Spleen (tissue), 11 donors: ENCODE results near the gene CFAP119. TPM values are rescaled to one million over a fixed set of nuclear protein-coding genes. Genes with fewer than 3 reads are reported as not detected.
A peak's percentile ranks its signal among the peaks of the same experiment; 100 is the strongest.

Experiments used
- DNase-seq: peaks from one replicate; pipeline ENCODE4 v3.0.0-alpha.2; 2020
- H3K27ac ChIP-seq, 8 donors: fragments of 200-600 bp; sonication (generic) in 7 of 8; 1 replicate in 4 of 8; 2 replicates in 4 of 8; pipeline versions ENCODE4 v1.5.0 to v1.8.0; 2016 to 2021; ENCODE audit warnings: inconsistent platforms in 4 of 8, mild to moderate bottlenecking in 4 of 8, moderate library complexity in 1 of 8
- H3K27me3 ChIP-seq, 7 donors: fragments of 200-600 bp; sonication (generic) in 6 of 7; replicated peaks in 1 of 7; 1 replicate in 4 of 7; 2 replicates in 3 of 7; pipeline versions ENCODE4 v1.5.0 to v1.8.0; 2016 to 2021; ENCODE audit warnings: inconsistent platforms in 3 of 7, mild to moderate bottlenecking in 1 of 7
- H3K36me3 ChIP-seq, 6 donors: fragments of 200-600 bp; sonication (generic) in 5 of 6; 1 replicate in 4 of 6; 2 replicates in 2 of 6; pipeline versions ENCODE4 v1.5.0 to v1.8.0; 2016 to 2021; ENCODE audit warnings: inconsistent platforms in 2 of 6
- H3K4me1 ChIP-seq, 6 donors: fragments of 200-600 bp; sonication (generic) in 5 of 6; 1 replicate in 3 of 6; 2 replicates in 3 of 6; pipeline versions ENCODE4 v1.5.0 to v1.8.0; 2016 to 2021; ENCODE audit warnings: inconsistent platforms in 3 of 6
- H3K4me3 ChIP-seq, 8 donors: fragments of 200-600 bp; sonication (generic) in 7 of 8; 1 replicate in 4 of 8; 2 replicates in 4 of 8; pipeline versions ENCODE4 v1.5.0 to v1.8.0; 2016 to 2021; ENCODE audit warnings: inconsistent platforms in 4 of 8, mild to moderate bottlenecking in 4 of 8, moderate library complexity in 2 of 8
- H3K9me3 ChIP-seq, 8 donors: fragments of 200-600 bp; sonication (generic) in 7 of 8; 1 replicate in 4 of 8; 2 replicates in 4 of 8; pipeline versions ENCODE4 v1.5.0 to v1.8.0; 2016 to 2021; ENCODE audit warnings: inconsistent platforms in 4 of 8
- CTCF ChIP-seq, 11 experiments: fragments of 200-600 bp in 7 of 11; fragments of 450-650 bp in 4 of 11; sonication (generic) in 4 of 11; IDR thresholded peaks in 8 of 11; conservative IDR thresholded peaks in 3 of 11; 1 replicate in 7 of 11; 2 replicates in 4 of 11; pipeline versions ENCODE4 v1.4.0 to v1.8.0; 2016 to 2021; ENCODE audit warnings: antibody characterized with exemption in 11 of 11, inconsistent platforms in 4 of 11, mild to moderate bottlenecking in 1 of 11
- POLR2A ChIP-seq, 3 donors: fragments of 450-650 bp; IDR thresholded peaks; one replicate each; pipeline ENCODE4 v1.5.1; 2017; ENCODE audit warnings: antibody characterized with exemption in 3 of 3, mild to moderate bottlenecking in 1 of 3
- POLR2AphosphoS5 ChIP-seq, 3 donors: sonication (generic); formaldehyde crosslinking; IDR thresholded peaks; one replicate each; pipeline ENCODE4 v1.5.1; 2017; ENCODE audit warnings: antibody characterized with exemption in 3 of 3
- WGBS, 5 donors: extraction: QIAGEN DNeasy Blood & Tissue Kit in 3 of 5; methylation state at CpG; one replicate each; pipeline versions ENCODE4 v1.1.5 to v1.1.7; 2013 to 2018; 5-methylcytosine and 5-hydroxymethylcytosine counted together
- intact Hi-C: fragments of 100-400 bp; cut with DNase I; formaldehyde crosslinking; loops from one replicate; pipeline ENCODE4 v1.15.0; 2023; ENCODE audit warnings: low total_unique reads
- polyA plus RNA-seq, 3 donors: library from polyadenylated mRNA; stranded (reverse); fragments of 200-250 nt; gene quantifications; one replicate each; pipeline ENCODE4 v1.2.1, GENCODE V29; 2013
- total RNA-seq, 7 donors: library from RNA; depleted of rRNA in 3 of 7; stranded (reverse); fragments of >200 nt in 3 of 7; fragmentation: NEBNext Ultra II Directional in 4 of 7; extraction: Animal tissue kit (Norgen Biotek cat#: 25700) in 4 of 7; gene quantifications; one replicate each; pipeline versions ENCODE4 v1.1.0 to v1.2.1, GENCODE V29; 2016 to 2021
- donor health status: healthy with polysubstance abuse.
- donor health status: DM: no; HTN: no; CAD: no; lungs with moderate emphysema.
- donor health status: DM: no; HTN: no; CAD: no.
- donor health status: Bipolar disorder and iron deficiency.
- donor health status: healthy.
- donor health status: DM: no; HTN: no; CAD: no.
- donor health status: DM: yes; HTN: yes; CAD: no.

CFAP119 gene
- total and polyA plus RNA-seq, 10 donors = 3.1 to 15.5 (median 4.5) TPM

- DNase-seq = peak; percentile 73
- intact Hi-C loops = loop anchor here (10.0 kb wide), 1 partner anchor 50 kb away; no protein-coding TSS in a partner anchor
- Histone ChIP-seq H3K9me3 (no peaks in the 10 kb centered on the region), H3K27me3 (peaks cover 0 to 16% (median 0%) of the 10 kb centered on the region in 7 donors), H3K27ac (peak overlapping the region in 7 of 8 donors; percentile 69 to 86 (median 77)), H3K4me1 (peaks cover 12 to 52% (median 32%) of the 10 kb centered on the region in 6 donors), H3K36me3 (peaks cover 1 to 53% (median 51%) of the 10 kb centered on the region in 6 donors), H3K4me3 (peak overlapping the region in 7 of 8 donors; percentile 48 to 84 (median 64))
- WGBS, 5 donors = 58 to 84% (median 65%) methylated on average over 8 of the region's 8 CpGs
- TF ChIP-seq POLR2A (IDR thresholded peaks at IDR 0.05) (no peak), CTCF (IDR thresholded peaks at IDR 0.05 in 8 of 11, conservative IDR thresholded peaks at IDR 0.05 in 3 of 11) (no peak), POLR2AphosphoS5 (IDR thresholded peaks at IDR 0.05) (no peak)
These were observed 12.7 kb upstream of the CFAP119 start for GRCh38 chr16:30774367-30775130.

GRCh38 chr16:30773826-30774225, 12.0 kb upstream of the CFAP119 start:
- Histone ChIP-seq H3K4me1 (peaks cover 12 to 56% (median 36%) of the 10 kb centered on the region in 6 donors), H3K36me3 (peaks cover 5 to 60% (median 58%) of the 10 kb centered on the region in 6 donors), H3K4me3 (no peak overlapping the region), H3K9me3 (no peaks in the 10 kb centered on the region), H3K27ac (no peak overlapping the region), H3K27me3 (peaks cover 0 to 16% (median 0%) of the 10 kb centered on the region in 7 donors)
- DNase-seq = no peak
- WGBS, 5 donors = 62 to 88% (median 78%) methylated on average over 14 of the region's 14 CpGs
- intact Hi-C loops = loop anchor here (10.0 kb wide), 1 partner anchor 49 kb away; no protein-coding TSS in a partner anchor
- TF ChIP-seq CTCF (IDR thresholded peaks at IDR 0.05 in 8 of 11, conservative IDR thresholded peaks at IDR 0.05 in 3 of 11) (no peak), POLR2AphosphoS5 (IDR thresholded peaks at IDR 0.05) (peak in 1 of 3 donors; percentile 26), POLR2A (IDR thresholded peaks at IDR 0.05) (no peak)

GRCh38 chr16:30771726-30772125, 9.9 kb upstream of the CFAP119 start:
- Histone ChIP-seq H3K4me3 (no peak overlapping the region), H3K27ac (no peak overlapping the region), H3K4me1 (peaks cover 12 to 58% (median 45%) of the 10 kb centered on the region in 6 donors), H3K27me3 (peaks cover 0 to 13% (median 0%) of the 10 kb centered on the region in 7 donors), H3K36me3 (peaks cover 5 to 81% (median 79%) of the 10 kb centered on the region in 6 donors), H3K9me3 (no peaks in the 10 kb centered on the region)
- intact Hi-C loops = loop anchor here (10.0 kb wide), 1 partner anchor 47 kb away; no protein-coding TSS in a partner anchor
- no peak for TF ChIP-seq POLR2A (IDR thresholded peaks at IDR 0.05)
- peak in 2 of 3 donors; percentile 20 to 63 for TF ChIP-seq POLR2AphosphoS5 (IDR thresholded peaks at IDR 0.05)
- 84 to 92% (median 90%) methylated on average over 12 to 14 of the region's 14 CpGs for WGBS, 5 donors
- peak; percentile 69 for DNase-seq

- H3K27ac ChIP-seq = no peak overlapping the region
- 89 to 95% (median 93%) methylated on average over 14 to 17 of the region's 17 CpGs for WGBS, 5 donors
- no peaks in the 10 kb centered on the region for H3K27me3 ChIP-seq
- peaks cover 5 to 100% (median 99%) of the 10 kb centered on the region in 6 donors for H3K36me3 ChIP-seq
- peak; percentile 22 to 47 (median 27) for TF ChIP-seq POLR2AphosphoS5 (IDR thresholded peaks at IDR 0.05)
- TF ChIP-seq POLR2A (IDR thresholded peaks at IDR 0.05) = no peak
- intact Hi-C loops = loop anchor here (10.0 kb wide), 1 partner anchor 45 kb away; no protein-coding TSS in a partner anchor
- H3K4me1 ChIP-seq = peaks cover 0 to 46% (median 28%) of the 10 kb centered on the region in 6 donors
- peak; percentile 79 for DNase-seq
- no peaks in the 10 kb centered on the region for H3K9me3 ChIP-seq
- no peak overlapping the region for H3K4me3 ChIP-seq
These were observed 7.7 kb upstream of the CFAP119 start for GRCh38 chr16:30769379-30770089.
